Upper lobe of right lung (tissue), 1 donor: ENCODE measurements around the gene EVA1C. TPM values are rescaled to one million over a fixed set of nuclear protein-coding genes. Genes with fewer than 3 reads are reported as not detected.

Experiments
- ATAC-seq: fragments of 200-7000 bp; cut with Tn5 transposase; one replicate; pipeline ENCODE4 v1.9.1; 2020; ENCODE audit warnings: mild to moderate bottlenecking, moderate library complexity
- DNase-seq: peaks from one replicate; pipeline ENCODE4 v3.0.0-alpha.2; 2020
- H3K27ac ChIP-seq: fragments of 200-600 bp; one replicate; pipeline ENCODE4 v1.8.0; 2022
- H3K27me3 ChIP-seq: fragments of 200-600 bp; one replicate; pipeline ENCODE4 v1.8.0; 2022; ENCODE audit warnings: mild to moderate bottlenecking
- H3K36me3 ChIP-seq: fragments of 200-600 bp; one replicate; pipeline ENCODE4 v1.8.0; 2022
- H3K4me1 ChIP-seq: fragments of 200-600 bp; one replicate; pipeline ENCODE4 v1.8.0; 2022
- H3K4me3 ChIP-seq: fragments of 200-600 bp; one replicate; pipeline ENCODE4 v1.8.0; 2022; ENCODE audit warnings: mild to moderate bottlenecking
- H3K9me3 ChIP-seq: fragments of 200-600 bp; one replicate; pipeline ENCODE4 v1.8.0; 2022
- CTCF ChIP-seq: fragments of 200-600 bp; IDR thresholded peaks from one replicate; pipeline ENCODE4 v1.8.0; 2022; ENCODE audit warnings: antibody characterized with exemption
- intact Hi-C: fragments of 100-400 bp; cut with DNase I; formaldehyde crosslinking; loops from one replicate; pipeline ENCODE4 v1.11.0; 2022
- total RNA-seq: library from RNA; stranded (reverse); fragmentation: NEBNext Ultra II Directional; extraction: Animal tissue kit (Norgen Biotek cat#: 25700); gene quantifications from one replicate; pipeline ENCODE4 v1.2.1, GENCODE V29; 2021
- donor health status: DM: no; HTN: yes; CAD: no; lungs with severe emphysema.

The EVA1C gene
- total RNA-seq, 1 donor from 2014 or later: 55.4 TPM

- Histone ChIP-seq H3K4me3 (no peak overlapping the region), H3K27me3 (no peaks in the 10 kb centered on the region), H3K27ac (no peak overlapping the region), H3K36me3 (peaks cover 63% of the 10 kb centered on the region), H3K4me1 (no peaks in the 10 kb centered on the region), H3K9me3 (no peaks in the 10 kb centered on the region)
- intact Hi-C loops: no loop called here
- DNase-seq (no peak), ATAC-seq (no peak)
- no peak for TF ChIP-seq CTCF
These were observed 30.3 kb upstream of the EVA1C start for GRCh38 chr21:32382108-32382644.

GRCh38 chr21:32383812-32384211, 28.7 kb upstream of the EVA1C start:
- Histone ChIP-seq H3K36me3 (peaks cover 51% of the 10 kb centered on the region), H3K4me1 (no peaks in the 10 kb centered on the region), H3K9me3 (no peaks in the 10 kb centered on the region), H3K4me3 (no peak overlapping the region), H3K27ac (no peak overlapping the region), H3K27me3 (no peaks in the 10 kb centered on the region)
- ATAC-seq (no peak), DNase-seq (no peak)
- no peak for TF ChIP-seq CTCF
- intact Hi-C loops: no loop called here

- no peak for DNase-seq
- Histone ChIP-seq H3K27ac (no peak overlapping the region), H3K4me1 (no peaks in the 10 kb centered on the region), H3K27me3 (no peaks in the 10 kb centered on the region), H3K4me3 (no peak overlapping the region), H3K9me3 (no peaks in the 10 kb centered on the region), H3K36me3 (peaks cover 34% of the 10 kb centered on the region)
- intact Hi-C loops: no loop called here
- TF ChIP-seq CTCF: no peak
- no peak for ATAC-seq
These were observed 26.2 kb upstream of the EVA1C start for GRCh38 chr21:32386195-32386870.

- DNase-seq: no peak
These were observed 25.4 kb upstream of the EVA1C start for GRCh38 chr21:32387151-32387550.

GRCh38 chr21:32388306-32388705, 24.2 kb upstream of the EVA1C start:
- H3K36me3 ChIP-seq: peaks cover 16% of the 10 kb centered on the region
- DNase-seq (no peak), ATAC-seq (no peak)
- H3K4me3 ChIP-seq: no peak overlapping the region
- H3K4me1 ChIP-seq: peaks cover 8% of the 10 kb centered on the region
- H3K27ac ChIP-seq: no peak overlapping the region
- no peaks in the 10 kb centered on the region for H3K9me3 ChIP-seq
- no peaks in the 10 kb centered on the region for H3K27me3 ChIP-seq
- no peak for TF ChIP-seq CTCF
- intact Hi-C loops: no loop called here

More at GRCh38 chr21:32387151-32387550, 25.4 kb upstream of the EVA1C start:
- intact Hi-C loops: no loop called here
- Histone ChIP-seq H3K36me3 (peaks cover 27% of the 10 kb centered on the region), H3K9me3 (no peaks in the 10 kb centered on the region), H3K27me3 (no peaks in the 10 kb centered on the region), H3K4me1 (peaks cover 6% of the 10 kb centered on the region), H3K4me3 (no peak overlapping the region), H3K27ac (no peak overlapping the region)
- no peak for TF ChIP-seq CTCF
- ATAC-seq: peak; percentile 13
